ENCODE results near the gene MINDY4B.

GRCh38 chr3:150878996-150879575 lies 26.2 kb downstream of the MINDY4B start:
- TF ChIP-seq POLR2AphosphoS5 (IDR thresholded peaks at IDR 0.05; ENCODE audit: low read depth, low read length) (no peak), POLR2A (IDR thresholded peaks at IDR 0.05; ENCODE audit: low read depth, low read length) (no peak), TAF1 (IDR thresholded peaks at IDR 0.05; ENCODE audit: low read depth, low read length) (no peak), PAX5 (IDR thresholded peaks at IDR 0.05; ENCODE audit: insufficient read depth, low read length, severe bottlenecking) (no peak), SPI1 (IDR thresholded peaks at IDR 0.05; ENCODE audit: low read depth, low read length) (no peak), POU2F2 (IDR thresholded peaks at IDR 0.05; ENCODE audit: low read depth, low read length) (no peak)

Measured in GM12891 (cell line).